Stimulated activated CD8-positive, alpha-beta memory T cell treated with anti-CD3 and anti-CD28 coated beads, Interleukin-4, amount 100 ng/mL, for 24 hours (primary cell): ENCODE measurements around the gene WDR3.

Experiments used
- DNase-seq: peaks from one replicate; pipeline ENCODE4 v3.0.0-alpha.2; 2020; ENCODE audit warnings: low read depth

Gene WDR3

GRCh38 chr1:117952386-117952785, 22.8 kb downstream of the WDR3 start:
- DNase-seq: no peak

GRCh38 chr1:117959364-117959763, 29.8 kb downstream of the WDR3 start:
- no peak for DNase-seq

- DNase-seq: no peak
Measured at GRCh38 chr1:117964290-117965038, 34.9 kb downstream of the WDR3 start.

- no peak for DNase-seq
Measured at GRCh38 chr1:117967477-117967876, 37.9 kb downstream of the WDR3 start.

- no peak for DNase-seq
Measured at GRCh38 chr1:117967881-117968280, 38.3 kb downstream of the WDR3 start.

GRCh38 chr1:117970252-117970651, 40.7 kb downstream of the WDR3 start:
- DNase-seq: no peak

- no peak for DNase-seq
Measured at GRCh38 chr1:117971777-117972176, 42.2 kb downstream of the WDR3 start.

- no peak for DNase-seq
Measured at GRCh38 chr1:117976381-117976780, 46.8 kb downstream of the WDR3 start.

GRCh38 chr1:117981455-117982192, 52.1 kb downstream of the WDR3 start:
- DNase-seq: no peak

GRCh38 chr1:117985239-117985638, 55.7 kb downstream of the WDR3 start:
- no peak for DNase-seq

GRCh38 chr1:117985973-117986372, 56.4 kb downstream of the WDR3 start:
- DNase-seq: no peak

GRCh38 chr1:118004312-118004711, 74.8 kb downstream of the WDR3 start:
- DNase-seq: no peak

- DNase-seq: no peak
Measured at GRCh38 chr1:118007391-118007790, 77.9 kb downstream of the WDR3 start.

- DNase-seq: no peak
Measured at GRCh38 chr1:118008011-118008410, 78.5 kb downstream of the WDR3 start.

GRCh38 chr1:118012515-118013124, 83.1 kb downstream of the WDR3 start:
- no peak for DNase-seq

- DNase-seq: no peak
Measured at GRCh38 chr1:118013336-118013735, 83.8 kb downstream of the WDR3 start.

GRCh38 chr1:118013938-118014337, 84.4 kb downstream of the WDR3 start:
- DNase-seq: no peak
